Fibroblast of skin of left biceps (primary cell): ENCODE data around the gene XPO4.
"Not testable (repeated sequence)": the region's sequence is repeated elsewhere in the genome, so short reads cannot be mapped to it uniquely, and the experiment has no call there.

Source experiments
- DNase-seq, 2 experiments: peaks; one replicate each; pipeline ENCODE4 v3.0.0-alpha.2; 2013; ENCODE audit warnings: low read depth in 2 of 2

Gene XPO4

DNA sequence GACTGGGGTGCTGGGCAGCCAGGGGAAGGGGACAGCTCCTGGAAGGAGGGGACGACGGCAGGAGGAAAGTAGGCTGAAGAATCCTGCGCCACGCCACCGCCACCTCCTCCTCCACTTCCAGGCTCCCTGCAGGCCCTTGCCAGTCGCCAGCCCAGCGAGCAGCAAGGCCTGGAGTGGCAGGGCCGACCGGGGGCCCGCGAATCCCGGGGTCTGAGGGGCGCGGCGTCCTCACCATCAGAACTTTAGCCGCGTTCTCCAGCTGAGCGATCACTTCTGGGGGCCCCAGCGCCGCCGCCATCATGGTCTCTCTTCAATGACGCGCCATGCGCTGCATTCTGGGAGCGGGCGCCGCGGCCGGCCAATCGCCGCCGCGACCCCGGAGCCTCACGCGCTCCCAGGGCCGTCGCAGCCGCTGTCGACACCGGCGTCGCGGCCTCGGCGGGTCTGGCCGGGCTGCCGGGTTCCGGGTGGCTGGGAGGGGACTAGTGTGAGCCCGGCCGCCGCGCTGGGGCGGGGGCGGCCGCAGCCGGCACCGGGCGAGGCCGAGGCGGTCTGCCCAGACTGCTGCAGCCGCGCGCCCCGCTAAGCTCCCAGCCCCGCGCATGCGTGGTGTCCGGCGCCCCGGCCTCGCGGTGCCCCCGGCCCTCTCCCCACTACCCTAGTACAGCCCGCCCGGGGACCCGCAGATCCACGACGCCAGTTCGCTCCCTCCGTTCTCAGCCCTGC is at the start of gene XPO4:
Gene XPO4 (minus strand): TSS at position 309 of the 726 bp plus-strand sequence. CDS start 8 bp downstream, at position 301.
- DNase-seq = peak; percentile 34 to 41

- not testable (repeated sequence) for DNase-seq
Measured at GRCh38 chr13:20948001-20948400, 45.5 kb upstream of the XPO4 start.

GRCh38 chr13:20945952-20946383 is 43.4 kb upstream of the XPO4 start:
- DNase-seq = no peak

- no peak for DNase-seq
Measured at GRCh38 chr13:20942938-20943559, 40.5 kb upstream of the XPO4 start.

DNA sequence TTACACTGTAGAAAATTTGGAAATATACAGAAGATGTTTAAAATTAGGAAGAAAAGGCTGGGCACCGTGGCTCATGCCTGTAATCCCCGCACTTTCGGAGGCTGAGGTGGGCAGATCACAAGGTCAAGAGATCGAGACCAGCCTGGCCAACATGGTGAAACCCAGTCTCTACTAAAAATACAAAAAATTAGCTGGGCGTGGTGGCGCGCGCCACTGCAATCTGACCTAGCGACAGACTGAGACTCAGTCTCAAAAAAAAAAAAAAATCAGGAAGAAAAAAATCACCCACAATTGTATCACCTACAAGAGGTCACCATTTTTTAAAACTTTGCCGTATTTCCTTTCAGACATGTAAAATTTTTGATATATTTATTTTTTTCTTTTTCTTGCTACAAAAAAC is 38.0 kb upstream of the XPO4 start:
- DNase-seq = not testable (repeated sequence)

- DNase-seq = peak; percentile 12
Measured at GRCh38 chr13:20940083-20940482, 37.5 kb upstream of the XPO4 start.

DNA sequence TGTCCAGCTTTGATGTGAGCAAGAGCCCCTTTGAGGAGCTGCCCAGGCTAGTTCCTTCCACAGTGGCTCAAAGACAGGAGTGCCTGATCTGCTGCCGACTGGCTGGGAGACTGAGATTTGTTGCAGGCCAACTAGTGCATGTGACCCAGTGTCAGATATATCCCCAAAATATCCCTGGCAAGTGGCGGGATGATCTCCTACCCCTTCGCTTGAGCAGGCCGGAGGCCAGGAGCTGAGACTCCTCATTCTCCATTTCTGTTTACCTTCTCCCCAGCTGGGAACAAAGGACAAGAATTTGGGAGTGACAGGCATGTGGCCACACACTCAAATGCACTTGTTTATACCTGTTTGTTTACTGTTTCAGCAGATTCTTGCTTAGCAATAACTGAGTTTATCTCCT is 37.1 kb upstream of the XPO4 start:
- no peak for DNase-seq

- DNase-seq = no peak
Measured at GRCh38 chr13:20938302-20938701, 35.8 kb upstream of the XPO4 start.

GRCh38 chr13:20927596-20928257 is 25.2 kb upstream of the XPO4 start:
- DNase-seq = no peak

- DNase-seq = not testable (repeated sequence)
Measured at GRCh38 chr13:20925395-20925790, 22.8 kb upstream of the XPO4 start.

DNA sequence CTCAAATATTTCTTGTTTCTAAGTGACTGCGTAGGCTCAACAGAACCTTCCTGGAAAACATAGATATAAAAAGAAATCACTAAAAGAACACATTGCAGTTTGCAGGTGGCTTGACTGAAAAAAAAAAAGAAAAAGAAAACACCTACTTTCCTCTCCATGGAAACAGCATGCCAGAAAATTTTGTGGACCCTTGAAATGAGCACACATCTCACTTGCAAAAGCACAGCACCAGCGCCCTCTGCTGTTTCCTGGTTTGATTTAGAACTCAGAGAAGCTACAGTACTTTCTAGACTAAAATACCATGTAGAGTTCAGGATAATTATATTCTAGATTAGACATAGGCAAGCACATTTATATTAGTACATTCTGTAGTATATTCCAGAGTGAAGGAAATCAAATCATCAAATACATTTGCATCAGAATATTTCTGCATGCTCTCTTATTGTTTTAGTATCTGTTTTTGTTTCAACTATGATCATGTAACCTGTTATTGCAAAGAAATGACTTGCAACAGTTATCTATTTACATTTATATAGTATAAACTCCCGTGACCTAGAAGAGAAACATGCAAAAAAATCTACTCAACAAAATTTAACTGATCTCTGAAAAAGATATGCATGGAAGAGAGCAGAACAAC is 22.3 kb upstream of the XPO4 start:
- peak; percentile 35 to 46 for DNase-seq

GRCh38 chr13:20923272-20923671 is 20.7 kb upstream of the XPO4 start:
- DNase-seq = no peak

DNA sequence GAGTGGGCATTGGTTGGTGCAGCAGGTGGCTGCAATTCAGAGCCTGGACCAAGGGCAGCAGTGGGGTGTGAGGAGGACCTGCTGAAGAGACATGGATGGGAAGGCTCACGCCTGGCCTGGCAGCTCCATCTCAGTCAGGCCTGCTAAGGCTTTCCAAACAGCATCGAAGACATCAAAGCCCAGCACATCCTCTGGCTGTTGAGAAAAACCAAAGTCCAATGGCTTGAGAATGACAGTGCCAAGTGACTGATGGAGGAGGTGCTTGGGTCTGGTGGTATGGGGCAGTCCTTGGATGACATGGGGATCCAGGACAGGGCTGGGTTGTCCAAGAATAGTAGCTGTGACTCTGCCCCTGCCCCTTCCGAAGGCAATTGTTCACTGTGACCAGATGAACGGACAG is 19.0 kb upstream of the XPO4 start:
- no peak for DNase-seq

- not testable (repeated sequence) for DNase-seq
Measured at GRCh38 chr13:20915676-20916075, 13.1 kb upstream of the XPO4 start.

GRCh38 chr13:20911037-20911436 is 8.5 kb upstream of the XPO4 start:
- no peak for DNase-seq

DNA sequence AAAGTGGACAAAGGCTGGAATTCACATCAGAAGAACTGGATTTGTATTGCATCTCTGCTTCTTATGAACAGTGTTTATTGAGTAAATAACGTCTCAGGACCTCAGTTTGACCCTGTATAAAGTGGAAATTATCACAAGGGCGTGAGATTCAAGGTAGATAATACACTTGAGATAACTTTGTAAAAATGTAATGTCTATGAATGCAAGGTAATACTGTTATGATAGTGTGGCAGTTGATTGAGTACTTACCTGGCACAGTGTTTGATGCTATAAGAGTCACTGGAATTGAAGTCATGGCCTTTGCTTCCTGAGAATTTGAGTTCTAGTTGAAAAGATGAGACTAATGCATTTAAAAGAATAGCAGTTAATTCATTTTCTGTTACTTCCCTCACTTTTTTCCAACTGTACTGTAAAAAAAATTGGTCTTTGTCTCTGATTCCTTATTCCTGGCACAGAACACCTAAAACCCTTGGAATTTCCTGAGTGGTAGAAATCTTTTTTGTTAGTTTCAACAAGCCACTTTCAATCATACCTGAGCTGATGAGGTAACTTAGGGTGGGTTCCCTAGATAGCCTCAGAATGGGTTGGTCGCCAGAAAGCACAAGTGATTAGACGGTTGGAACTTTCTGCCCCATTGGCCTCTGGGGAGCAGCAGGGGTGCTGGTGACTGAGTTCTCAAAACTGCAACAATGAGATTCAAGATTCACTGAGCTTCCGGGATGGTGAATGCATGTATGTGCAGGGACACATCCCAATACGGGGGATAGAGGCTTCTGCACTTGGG is 6.4 kb upstream of the XPO4 start:
- DNase-seq = no peak

DNA sequence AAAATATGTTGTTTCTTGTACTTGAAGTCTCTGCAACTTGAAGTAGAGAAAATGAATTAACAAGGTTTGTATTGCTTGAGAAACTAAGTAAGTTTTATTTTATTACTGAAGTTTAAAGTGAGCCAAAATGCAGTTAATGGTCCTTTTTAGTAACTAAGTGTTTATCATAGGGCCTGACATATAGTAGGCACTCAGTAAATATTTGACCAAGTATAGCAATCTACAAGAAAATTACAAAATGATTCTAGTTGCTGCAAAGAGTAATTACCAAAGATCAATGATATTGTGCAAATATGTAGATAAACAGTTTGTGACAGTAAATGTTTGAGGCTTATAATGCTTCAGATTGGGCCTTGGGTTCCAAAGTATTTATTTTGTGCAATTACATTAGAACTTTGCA is 2.4 kb upstream of the XPO4 start:
- no peak for DNase-seq

GRCh38 chr13:20903164-20903475 is 574 bp upstream of the XPO4 start:
- DNase-seq = no peak

DNA sequence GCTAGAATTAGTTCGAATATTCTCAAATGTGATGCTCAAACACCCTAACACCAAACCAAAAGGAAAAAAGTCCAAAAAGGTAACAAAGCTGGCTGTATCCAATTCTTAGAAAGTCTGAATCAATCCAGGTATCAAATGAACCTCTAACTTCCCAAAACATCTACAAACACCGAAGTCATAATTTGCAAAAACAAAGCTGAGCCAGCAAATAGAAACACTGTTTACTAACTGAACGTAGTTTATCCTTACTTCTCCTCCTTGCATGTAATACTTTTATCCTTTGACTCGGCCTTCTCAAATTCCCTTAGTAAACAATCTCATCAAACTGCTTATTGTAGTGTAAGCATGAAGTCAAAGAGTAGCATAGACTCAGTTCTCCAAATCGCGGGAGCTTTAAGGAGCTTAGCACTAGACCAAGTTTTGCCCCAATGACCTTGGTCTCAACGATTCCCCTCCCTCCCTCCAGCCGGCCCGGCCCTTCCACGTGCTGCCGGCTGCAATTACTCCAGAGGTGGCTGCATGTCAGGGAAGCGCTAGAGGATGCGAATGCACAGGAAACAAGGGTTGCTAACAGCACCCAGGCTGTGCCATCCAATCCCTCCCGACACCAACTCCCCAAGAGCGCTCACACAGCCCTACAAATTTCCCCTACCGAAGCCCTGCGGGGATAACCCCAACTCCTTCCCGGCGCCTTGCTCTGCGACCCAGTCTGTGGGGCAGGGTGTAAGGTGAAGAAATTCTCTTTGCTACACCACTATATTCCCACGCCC is 693 bp downstream of the XPO4 start:
- DNase-seq = no peak

DNA sequence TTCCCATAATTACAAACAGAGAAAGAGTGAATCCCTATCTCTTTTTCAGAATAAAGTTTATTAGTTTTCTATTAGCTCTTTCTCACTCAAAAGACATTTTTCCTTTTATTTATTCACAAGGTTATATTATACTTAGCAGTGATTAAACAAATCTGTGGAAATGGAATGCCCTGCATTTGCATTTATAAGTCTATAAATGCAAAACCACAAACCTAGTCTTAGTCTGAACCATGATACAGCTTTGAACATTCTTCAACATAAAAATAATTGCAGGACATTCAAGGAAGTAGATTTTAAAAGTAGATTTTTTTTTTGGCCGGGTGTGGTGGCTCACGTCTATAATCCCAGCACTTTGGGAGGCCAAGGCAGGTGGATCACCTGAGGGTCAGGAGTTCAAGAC is 8.3 kb downstream of the XPO4 start:
- no peak for DNase-seq

- no peak for DNase-seq
Measured at GRCh38 chr13:20891768-20892167, 10.8 kb downstream of the XPO4 start.
